ENCODE data around the gene FGD4. TPM values are rescaled to one million over a fixed set of nuclear protein-coding genes. Genes with fewer than 3 reads are reported as not detected.

FGD4 gene
- total RNA-seq, 5 donors from 2014 or later (not counting 1 experiment from before 2014, with no cell fraction given): 0.18 to 0.79 (median 0.47) TPM

DNA sequence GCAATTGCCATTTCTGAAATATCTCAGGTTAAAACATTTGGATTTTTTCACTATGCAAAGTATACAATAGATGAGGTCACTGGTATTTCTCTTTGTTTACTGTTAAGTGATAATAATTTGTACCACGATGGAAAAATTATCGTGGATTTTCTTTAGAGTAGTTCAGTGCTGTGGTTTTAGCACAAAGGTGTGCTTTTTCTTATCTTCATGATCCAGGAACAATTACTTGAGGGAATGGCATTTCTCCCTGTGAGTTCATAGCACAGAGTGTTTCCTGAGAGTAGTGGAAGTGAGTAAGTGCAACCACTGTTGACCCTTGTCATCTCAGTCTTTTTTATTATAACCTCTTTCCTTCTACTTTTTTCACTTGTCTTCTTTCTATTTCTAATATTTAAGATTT is 86.8 kb downstream of the FGD4 start:
- 0% methylated on average over 2 of the region's 2 CpGs for WGBS (ENCODE audit: insufficient coverage)
- ChIA-PET POLR2A (no interaction called here), CTCF (no interaction called here)
- Histone ChIP-seq H3K27ac (ENCODE audit: low read length) (no peak overlapping the region), H3K4me1 (ENCODE audit: control insufficient read depth in 1 of 2, extremely low read depth in 1 of 2, insufficient read depth in 2 of 2, low read length in 2 of 2) (no peaks in the 10 kb centered on the region), H3K36me3 (ENCODE audit: control insufficient read depth in 2 of 2, extremely low read depth in 1 of 2, insufficient read depth in 1 of 2, low read length in 1 of 2) (no peaks in the 10 kb centered on the region), H3K27me3 (replicated peaks in 1 of 2; ENCODE audit: control insufficient read depth in 2 of 2, extremely low read depth in 1 of 2, insufficient read depth in 2 of 2, low read length in 1 of 2) (no peaks in the 10 kb centered on the region), H3K9me3 (no peaks in the 10 kb centered on the region), H3K4me3 (ENCODE audit: control insufficient read depth in 1 of 2, extremely low read depth in 1 of 2, low read length in 1 of 2) (no peak overlapping the region)
- Mint-ChIP-seq H3K27me3 (no peaks in the 10 kb centered on the region), H3K27ac (no peak overlapping the region), H3K9me3 (no peaks in the 10 kb centered on the region), H3K36me3 (no peaks in the 10 kb centered on the region), H3K4me3 (no peak overlapping the region), H3K4me1 (peaks cover 0 to 4% (median 0%) of the 10 kb centered on the region in 3 donors)
- no peak for DNase-seq
- ATAC-seq (replicated peaks in 1 of 4): no peak

DNA sequence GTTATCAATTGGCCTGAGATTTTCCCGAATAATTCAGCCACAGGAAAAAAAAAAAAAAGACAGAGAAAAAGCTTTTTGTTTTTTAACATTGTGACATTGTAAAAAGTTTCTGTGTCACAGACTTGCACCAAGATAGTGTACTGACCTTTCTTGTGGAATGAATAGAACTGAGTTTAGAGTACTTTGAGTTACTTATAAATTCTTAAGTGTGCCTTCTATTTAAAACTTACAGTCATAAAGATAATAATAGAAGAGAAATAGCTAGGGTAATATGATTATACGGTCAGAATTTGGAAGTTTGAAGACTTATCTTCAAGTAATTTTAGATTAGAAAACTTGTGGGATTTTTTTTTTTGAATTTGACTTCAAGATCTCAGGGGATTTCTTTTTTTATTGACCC is 88.8 kb downstream of the FGD4 start:
- Mint-ChIP-seq H3K27ac (no peak overlapping the region), H3K9me3 (no peaks in the 10 kb centered on the region), H3K27me3 (peaks cover 0 to 3% of the 10 kb centered on the region in 2 donors), H3K4me3 (no peak overlapping the region), H3K4me1 (peaks cover 0 to 4% (median 0%) of the 10 kb centered on the region in 3 donors), H3K36me3 (no peaks in the 10 kb centered on the region)
- no peaks in the 10 kb centered on the region for H3K36me3 ChIP-seq (ENCODE audit: control insufficient read depth in 2 of 2, extremely low read depth in 1 of 2, insufficient read depth in 1 of 2, low read length in 1 of 2)
- WGBS (ENCODE audit: insufficient coverage): no CpG with 5 or more reads among the region's 2 CpGs
- no peak overlapping the region for H3K27ac ChIP-seq (ENCODE audit: low read length)
- ChIA-PET CTCF (interaction anchor here in 1 of 2 donors (0.7 kb wide), 1 partner anchor 294 kb away, joined by 3 read pairs; no protein-coding TSS in a partner anchor), POLR2A (no interaction called here)
- H3K9me3 ChIP-seq: no peaks in the 10 kb centered on the region
- H3K4me3 ChIP-seq (ENCODE audit: control insufficient read depth in 1 of 2, extremely low read depth in 1 of 2, low read length in 1 of 2): no peak overlapping the region
- no peaks in the 10 kb centered on the region for H3K4me1 ChIP-seq (ENCODE audit: control insufficient read depth in 1 of 2, extremely low read depth in 1 of 2, insufficient read depth in 2 of 2, low read length in 2 of 2)
- ATAC-seq (replicated peaks in 1 of 4) (no peak), DNase-seq (no peak)
- no peaks in the 10 kb centered on the region for H3K27me3 ChIP-seq (replicated peaks in 1 of 2; ENCODE audit: control insufficient read depth in 2 of 2, extremely low read depth in 1 of 2, insufficient read depth in 2 of 2, low read length in 1 of 2)

DNA sequence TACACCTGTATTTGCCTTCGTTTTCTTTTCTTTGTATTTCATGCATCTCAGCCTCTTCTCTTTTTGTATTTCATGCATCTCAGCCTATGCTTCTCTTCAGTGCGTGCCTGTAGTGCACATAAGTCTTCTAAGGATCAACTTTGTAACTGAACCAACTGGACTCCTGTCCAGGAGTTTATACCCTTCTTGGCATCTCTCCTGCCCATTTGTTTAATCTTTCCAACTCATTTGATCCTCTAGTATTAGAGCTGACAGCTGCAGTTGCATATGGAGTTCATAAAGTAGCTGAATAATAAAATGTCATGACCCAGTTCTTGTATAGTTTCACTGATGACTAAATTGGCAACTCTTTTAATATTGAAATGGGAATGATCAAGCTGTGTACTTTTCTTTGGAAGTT is 89.7 kb downstream of the FGD4 start:
- Mint-ChIP-seq H3K27me3 (peaks cover 0 to 3% of the 10 kb centered on the region in 2 donors), H3K4me1 (no peaks in the 10 kb centered on the region), H3K4me3 (no peak overlapping the region), H3K9me3 (no peaks in the 10 kb centered on the region), H3K36me3 (no peaks in the 10 kb centered on the region), H3K27ac (no peak overlapping the region)
- Histone ChIP-seq H3K9me3 (no peaks in the 10 kb centered on the region), H3K27me3 (replicated peaks in 1 of 2; ENCODE audit: control insufficient read depth in 2 of 2, extremely low read depth in 1 of 2, insufficient read depth in 2 of 2, low read length in 1 of 2) (no peaks in the 10 kb centered on the region), H3K4me3 (ENCODE audit: control insufficient read depth in 1 of 2, extremely low read depth in 1 of 2, low read length in 1 of 2) (no peak overlapping the region), H3K36me3 (ENCODE audit: control insufficient read depth in 2 of 2, extremely low read depth in 1 of 2, insufficient read depth in 1 of 2, low read length in 1 of 2) (no peaks in the 10 kb centered on the region), H3K4me1 (ENCODE audit: control insufficient read depth in 1 of 2, extremely low read depth in 1 of 2, insufficient read depth in 2 of 2, low read length in 2 of 2) (no peaks in the 10 kb centered on the region), H3K27ac (ENCODE audit: low read length) (no peak overlapping the region)
- CTCF ChIA-PET: no interaction called here
- 50% methylated on average over 2 of the region's 2 CpGs for WGBS (ENCODE audit: insufficient coverage)
- POLR2A ChIA-PET: no interaction called here
- DNase-seq (no peak), ATAC-seq (replicated peaks in 1 of 4) (no peak)

DNA sequence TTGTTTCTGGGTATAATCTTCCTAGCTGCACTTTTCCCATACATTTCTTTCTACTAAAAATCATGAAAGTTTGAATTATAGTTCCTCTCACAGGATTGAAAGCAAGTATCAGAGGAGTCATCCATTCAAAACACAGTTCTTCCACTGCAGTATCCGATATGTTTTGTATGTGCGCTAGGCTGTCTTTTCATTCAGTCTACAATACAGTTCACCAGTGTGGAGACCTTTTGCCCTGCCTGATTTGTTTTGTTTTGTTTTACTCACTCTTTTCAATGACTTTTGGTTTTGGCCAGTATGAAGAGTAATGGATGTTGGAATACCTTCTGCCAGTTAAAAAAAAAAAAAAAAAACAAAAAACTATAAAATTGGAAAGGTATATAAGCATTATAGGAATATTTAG is 91.4 kb downstream of the FGD4 start:
- ChIA-PET POLR2A (no interaction called here), CTCF (no interaction called here)
- no peaks in the 10 kb centered on the region for H3K9me3 Mint-ChIP-seq
- Histone ChIP-seq H3K4me1 (ENCODE audit: control insufficient read depth in 1 of 2, extremely low read depth in 1 of 2, insufficient read depth in 2 of 2, low read length in 2 of 2) (peaks cover 0 to 4% of the 10 kb centered on the region in 2 experiments), H3K27me3 (replicated peaks in 1 of 2; ENCODE audit: control insufficient read depth in 2 of 2, extremely low read depth in 1 of 2, insufficient read depth in 2 of 2, low read length in 1 of 2) (no peaks in the 10 kb centered on the region), H3K9me3 (no peaks in the 10 kb centered on the region), H3K36me3 (ENCODE audit: control insufficient read depth in 2 of 2, extremely low read depth in 1 of 2, insufficient read depth in 1 of 2, low read length in 1 of 2) (no peaks in the 10 kb centered on the region), H3K27ac (ENCODE audit: low read length) (no peak overlapping the region), H3K4me3 (ENCODE audit: control insufficient read depth in 1 of 2, extremely low read depth in 1 of 2, low read length in 1 of 2) (no peak overlapping the region)
- no CpG with 5 or more reads among the region's 2 CpGs for WGBS (ENCODE audit: insufficient coverage)
- H3K4me1 Mint-ChIP-seq: no peaks in the 10 kb centered on the region
- H3K4me3 Mint-ChIP-seq: no peak overlapping the region
- H3K36me3 Mint-ChIP-seq: no peaks in the 10 kb centered on the region
- H3K27ac Mint-ChIP-seq: no peak overlapping the region
- no peak for ATAC-seq (replicated peaks in 1 of 4)
- peaks cover 0 to 3% of the 10 kb centered on the region in 2 donors for H3K27me3 Mint-ChIP-seq
- no peak for DNase-seq

DNA sequence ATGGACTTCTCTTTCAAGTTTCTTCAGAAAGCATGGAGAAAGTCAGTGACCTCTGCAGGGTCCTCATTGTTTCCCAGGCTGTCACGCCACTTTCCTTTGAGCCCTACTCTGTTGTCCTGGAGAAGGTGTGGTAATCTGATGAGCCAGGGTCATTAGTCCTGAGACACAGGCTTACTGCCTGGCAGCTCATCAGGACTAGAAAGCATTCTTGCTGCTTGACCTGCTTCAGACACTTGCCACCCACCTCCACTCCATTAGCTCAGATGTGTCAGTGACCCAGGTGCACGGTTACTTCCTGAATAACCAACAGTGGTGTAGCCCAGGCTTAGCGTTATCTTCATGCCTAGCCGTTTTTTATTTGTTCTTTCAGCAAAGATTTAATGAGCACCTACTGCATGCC is 93.9 kb downstream of the FGD4 start:
- Mint-ChIP-seq H3K9me3 (no peaks in the 10 kb centered on the region), H3K4me1 (peaks cover 0 to 2% (median 0%) of the 10 kb centered on the region in 3 donors), H3K36me3 (no peaks in the 10 kb centered on the region), H3K4me3 (no peak overlapping the region), H3K27me3 (peaks cover 0 to 3% of the 10 kb centered on the region in 2 donors), H3K27ac (no peak overlapping the region)
- 50% methylated on average over 2 of the region's 4 CpGs for WGBS (ENCODE audit: insufficient coverage)
- Histone ChIP-seq H3K36me3 (ENCODE audit: control insufficient read depth in 2 of 2, extremely low read depth in 1 of 2, insufficient read depth in 1 of 2, low read length in 1 of 2) (no peaks in the 10 kb centered on the region), H3K27ac (ENCODE audit: low read length) (no peak overlapping the region), H3K4me1 (ENCODE audit: control insufficient read depth in 1 of 2, extremely low read depth in 1 of 2, insufficient read depth in 2 of 2, low read length in 2 of 2) (peaks cover 0 to 4% of the 10 kb centered on the region in 2 experiments), H3K9me3 (no peaks in the 10 kb centered on the region), H3K27me3 (replicated peaks in 1 of 2; ENCODE audit: control insufficient read depth in 2 of 2, extremely low read depth in 1 of 2, insufficient read depth in 2 of 2, low read length in 1 of 2) (no peaks in the 10 kb centered on the region), H3K4me3 (ENCODE audit: control insufficient read depth in 1 of 2, extremely low read depth in 1 of 2, low read length in 1 of 2) (no peak overlapping the region)
- DNase-seq: no peak
- CTCF ChIA-PET: no interaction called here
- POLR2A ChIA-PET: no interaction called here
- no peak for ATAC-seq (replicated peaks in 1 of 4)

DNA sequence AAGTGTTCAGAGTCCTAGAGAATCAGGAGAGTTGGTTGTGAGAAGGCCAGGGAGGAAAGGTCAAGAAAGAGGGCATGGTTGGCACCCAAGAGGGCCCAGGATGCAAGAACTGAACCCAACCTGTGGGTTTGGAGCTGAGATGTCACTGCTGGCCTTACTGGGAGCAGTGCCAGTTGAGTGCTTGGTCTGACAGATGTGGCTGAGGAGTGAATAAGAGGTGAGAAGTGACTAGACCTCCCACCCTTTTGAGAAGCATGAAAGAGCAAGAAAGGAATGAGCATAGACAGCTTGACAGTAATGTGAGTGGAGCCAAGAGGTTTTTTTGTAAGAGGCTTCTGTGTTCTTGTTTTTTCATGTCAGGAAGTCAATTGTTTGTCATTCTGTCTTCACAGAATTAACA is 95.3 kb downstream of the FGD4 start:
- no peak overlapping the region for H3K4me3 ChIP-seq (ENCODE audit: control insufficient read depth in 1 of 2, extremely low read depth in 1 of 2, low read length in 1 of 2)
- Mint-ChIP-seq H3K27me3 (peaks cover 0 to 3% of the 10 kb centered on the region in 2 donors), H3K36me3 (no peaks in the 10 kb centered on the region), H3K4me1 (peaks cover 0 to 2% (median 0%) of the 10 kb centered on the region in 3 donors), H3K27ac (no peak overlapping the region), H3K4me3 (no peak overlapping the region), H3K9me3 (no peaks in the 10 kb centered on the region)
- DNase-seq (peak in 4 of 35 experiments; percentile 2 to 38 (median 14)), ATAC-seq (replicated peaks in 1 of 4) (peak in 2 of 4 experiments; percentile 46 to 47)
- CTCF ChIA-PET: no interaction called here
- H3K36me3 ChIP-seq (ENCODE audit: control insufficient read depth in 2 of 2, extremely low read depth in 1 of 2, insufficient read depth in 1 of 2, low read length in 1 of 2): no peaks in the 10 kb centered on the region
- H3K27me3 ChIP-seq (replicated peaks in 1 of 2; ENCODE audit: control insufficient read depth in 2 of 2, extremely low read depth in 1 of 2, insufficient read depth in 2 of 2, low read length in 1 of 2): no peaks in the 10 kb centered on the region
- H3K4me1 ChIP-seq (ENCODE audit: control insufficient read depth in 1 of 2, extremely low read depth in 1 of 2, insufficient read depth in 2 of 2, low read length in 2 of 2): peaks cover 0 to 4% of the 10 kb centered on the region in 2 experiments
- POLR2A ChIA-PET: no interaction called here
- H3K9me3 ChIP-seq: no peaks in the 10 kb centered on the region
- no peak overlapping the region for H3K27ac ChIP-seq (ENCODE audit: low read length)

DNA sequence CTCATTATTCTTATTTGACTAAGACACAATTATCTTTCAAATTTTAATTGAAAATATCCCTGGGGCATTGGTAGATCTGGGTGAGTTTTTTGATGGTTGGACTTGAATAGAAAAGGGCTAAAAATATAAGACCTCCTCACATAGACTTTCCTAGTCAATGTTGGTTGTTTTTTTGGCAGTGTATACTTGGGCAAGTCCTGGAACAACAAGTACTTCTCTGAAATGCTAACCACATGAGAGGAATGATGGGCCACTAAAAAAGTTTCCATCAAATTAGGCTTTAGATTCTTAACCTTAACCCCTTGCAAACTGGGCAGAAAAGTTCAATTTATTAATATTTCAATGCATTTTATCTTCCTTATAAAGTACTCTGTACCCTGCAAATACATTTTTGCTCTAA is 97.6 kb downstream of the FGD4 start:
- Mint-ChIP-seq H3K27ac (no peak overlapping the region), H3K36me3 (no peaks in the 10 kb centered on the region), H3K4me1 (peaks cover 0 to 2% (median 0%) of the 10 kb centered on the region in 3 donors), H3K4me3 (no peak overlapping the region), H3K9me3 (no peaks in the 10 kb centered on the region), H3K27me3 (peaks cover 0 to 3% of the 10 kb centered on the region in 2 donors)
- Histone ChIP-seq H3K36me3 (ENCODE audit: control insufficient read depth in 2 of 2, extremely low read depth in 1 of 2, insufficient read depth in 1 of 2, low read length in 1 of 2) (no peaks in the 10 kb centered on the region), H3K9me3 (no peaks in the 10 kb centered on the region), H3K27me3 (replicated peaks in 1 of 2; ENCODE audit: control insufficient read depth in 2 of 2, extremely low read depth in 1 of 2, insufficient read depth in 2 of 2, low read length in 1 of 2) (no peaks in the 10 kb centered on the region), H3K4me1 (ENCODE audit: control insufficient read depth in 1 of 2, extremely low read depth in 1 of 2, insufficient read depth in 2 of 2, low read length in 2 of 2) (peaks cover 0 to 4% of the 10 kb centered on the region in 2 experiments), H3K27ac (ENCODE audit: low read length) (no peak overlapping the region), H3K4me3 (ENCODE audit: control insufficient read depth in 1 of 2, extremely low read depth in 1 of 2, low read length in 1 of 2) (no peak overlapping the region)
- ChIA-PET CTCF (no interaction called here), POLR2A (no interaction called here)
- ATAC-seq (replicated peaks in 1 of 4) (no peak), DNase-seq (no peak)
